ACHN (cell line): Measurements from ENCODE around the gene EPHB2.

ENCODE experiments used
- DNase-seq: peaks from one replicate; pipeline ENCODE4 v3.0.0-alpha.2; 2015
- in situ Hi-C: cut with HindIII; loops from 2 replicates; pipeline ENCODE4 v1.10.0; 2017; ENCODE audit warnings: low sequenced_read_pairs, low pct_ligation_motif_present, low pct_unique_long_range_greater_than_20kb

The EPHB2 gene

GRCh38 chr1:22963044-22963677 is 252.5 kb downstream of the EPHB2 start:
- in situ Hi-C loops, result no loop called here
- DNase-seq, result no peak

GRCh38 chr1:22966309-22966708 is 255.7 kb downstream of the EPHB2 start:
- in situ Hi-C loops, result no loop called here
- DNase-seq, result no peak

GRCh38 chr1:22967833-22968232 is 257.2 kb downstream of the EPHB2 start:
- no peak for DNase-seq
- in situ Hi-C loops, result no loop called here

- DNase-seq, result no peak
- in situ Hi-C loops, result no loop called here
Observed at GRCh38 chr1:22969304-22969709, 258.7 kb downstream of the EPHB2 start.

- DNase-seq, result no peak
- in situ Hi-C loops, result no loop called here
Observed at GRCh38 chr1:22970096-22970495, 259.5 kb downstream of the EPHB2 start.
